Upper lobe of left lung (tissue), 4 donors: Measurements from ENCODE around the gene KERA.

Experiments
- CTCF ChIP-seq, 6 experiments: fragments of 450-650 bp in 4 of 6; fragments of 200-600 bp in 2 of 6; sonication (generic) in 2 of 6; IDR thresholded peaks; one replicate each; pipeline ENCODE4 v1.5.1; 2016 to 2019; ENCODE audit warnings: antibody characterized with exemption in 6 of 6
- EP300 ChIP-seq, 4 donors: sonication (generic); formaldehyde crosslinking; IDR thresholded peaks; one replicate each; pipeline ENCODE4 v1.5.1; 2017; ENCODE audit warnings: antibody characterized with exemption in 4 of 4, control low read depth in 2 of 4
- POLR2A ChIP-seq, 4 donors: fragments of 450-650 bp; IDR thresholded peaks; one replicate each; pipeline ENCODE4 v1.5.1; 2016 to 2017; ENCODE audit warnings: antibody characterized with exemption in 4 of 4, mild to moderate bottlenecking in 2 of 4
- POLR2AphosphoS5 ChIP-seq, 2 donors: sonication (generic); formaldehyde crosslinking; IDR thresholded peaks; one replicate each; pipeline ENCODE4 v1.5.1; 2017; ENCODE audit warnings: antibody characterized with exemption in 2 of 2

GRCh38 chr12:91093341-91093740 lies 35.5 kb upstream of the KERA start:
- no peak for TF ChIP-seq CTCF (IDR thresholded peaks at IDR 0.05)
- no peak for TF ChIP-seq POLR2A (IDR thresholded peaks at IDR 0.05)
- TF ChIP-seq POLR2AphosphoS5 (IDR thresholded peaks at IDR 0.05) = no peak
- no peak for TF ChIP-seq EP300 (IDR thresholded peaks at IDR 0.05)
